Fibroblast of lung (primary cell): ENCODE data around the gene TDRD9. TPM values are rescaled to one million over a fixed set of nuclear protein-coding genes. Genes with fewer than 3 reads are reported as not detected.

Experiments
- DNase-seq, 2 donors: peaks; one replicate each; pipeline versions ENCODE4 v3.0.0 to v3.0.0-alpha.2; 2010; ENCODE audit warnings: low read depth in 2 of 2
- H2AFZ ChIP-seq: 2 replicates; pipeline ENCODE4 v1.5.1; 2012; ENCODE audit warnings: low read length, control low read depth, inconsistent platforms
- H3K27ac ChIP-seq: 2 replicates; pipeline ENCODE4 v1.5.1; 2011; ENCODE audit warnings: low read length, control low read depth; ENCODE audit not compliant: insufficient read depth
- H3K27me3 ChIP-seq: 2 replicates; pipeline ENCODE4 v1.5.1; 2011; ENCODE audit warnings: mild to moderate bottlenecking, low read length; ENCODE audit not compliant: control insufficient read depth, insufficient read depth
- H3K36me3 ChIP-seq: 2 replicates; pipeline ENCODE4 v1.5.1; 2011; ENCODE audit warnings: low read length; ENCODE audit not compliant: control insufficient read depth, insufficient read depth
- H3K4me1 ChIP-seq: 2 replicates; pipeline ENCODE4 v1.5.1; 2011; ENCODE audit warnings: low read length; ENCODE audit not compliant: control insufficient read depth, insufficient read depth; ENCODE audit errors: extremely low read depth
- H3K4me2 ChIP-seq: 2 replicates; pipeline ENCODE4 v1.5.1; 2011; ENCODE audit warnings: low read length, control low read depth; ENCODE audit not compliant: insufficient read depth; ENCODE audit errors: extremely low read depth
- H3K4me3 ChIP-seq, 4 experiments: fragments of 200-600 bp in 1 of 4; sonication (generic) in 1 of 4; replicated peaks in 1 of 4; 2 replicates each; pipeline ENCODE4 v1.5.1; 2011 to 2016; ENCODE audit warnings: low read length in 4 of 4, low read depth in 3 of 4, mild to moderate bottlenecking in 3 of 4, control low read depth in 2 of 4, inconsistent platforms in 1 of 4, mixed read lengths in 1 of 4; ENCODE audit not compliant: insufficient read depth in 1 of 4; ENCODE audit errors: control extremely low read depth in 1 of 4
- H3K79me2 ChIP-seq: 2 replicates; pipeline ENCODE4 v1.5.1; 2012; ENCODE audit warnings: mild to moderate bottlenecking, low read length, inconsistent platforms; ENCODE audit not compliant: control insufficient read depth, insufficient read depth
- H3K9ac ChIP-seq: 2 replicates; pipeline ENCODE4 v1.5.1; 2011; ENCODE audit warnings: mild to moderate bottlenecking, low read length, control low read depth; ENCODE audit not compliant: insufficient read depth
- H3K9me3 ChIP-seq: 2 replicates; pipeline ENCODE4 v1.5.1; 2012; ENCODE audit warnings: low read depth, low read length; ENCODE audit not compliant: control insufficient read depth, insufficient read depth
- H4K20me1 ChIP-seq: 2 replicates; pipeline ENCODE4 v1.5.1; 2011; ENCODE audit warnings: low read length; ENCODE audit not compliant: control insufficient read depth, insufficient read depth; ENCODE audit errors: extremely low read depth
- EZH2 ChIP-seq: IDR thresholded peaks from 2 replicates; pipeline ENCODE4 v1.5.1; 2012; ENCODE audit warnings: low read length, control low read depth, mild to moderate bottlenecking; ENCODE audit errors: missing control alignments
- polyA minus RNA-seq: library from RNA; depleted of rRNA, polyadenylated mRNA; stranded (reverse); fragments of >200 nt; gene quantifications from 2 replicates; pipeline ENCODE4 v1.2.3, GENCODE V29; 2011; ENCODE audit warnings: low replicate concordance
- polyA plus RNA-seq, 2 donors: library from polyadenylated mRNA; depleted of rRNA in 1 of 2; stranded (reverse) in 1 of 2; unstranded in 1 of 2; fragments of >200 nt; gene quantifications; 2 replicates each; pipeline ENCODE4 v1.2.1, GENCODE V29; 2011 to 2012; ENCODE audit warnings: missing spikeins in 1 of 2
- total RNA-seq: library from RNA; depleted of rRNA; stranded (reverse); fragments of >200 nt; gene quantifications from 2 replicates; pipeline ENCODE4 v1.2.1, GENCODE V29; 2014
- TF ChIP-seq, protein P1 (sequence below), 2 donors: IDR thresholded peaks in 1 of 2; conservative IDR thresholded peaks in 1 of 2; 1 replicate in 1 of 2; 2 replicates in 1 of 2; pipeline ENCODE4 v1.5.1; 2011 to 2012; ENCODE audit warnings: low read length in 2 of 2, control low read depth in 1 of 2, inconsistent platforms in 1 of 2, low read depth in 1 of 2, mild to moderate bottlenecking in 1 of 2

Gene TDRD9, protein sequence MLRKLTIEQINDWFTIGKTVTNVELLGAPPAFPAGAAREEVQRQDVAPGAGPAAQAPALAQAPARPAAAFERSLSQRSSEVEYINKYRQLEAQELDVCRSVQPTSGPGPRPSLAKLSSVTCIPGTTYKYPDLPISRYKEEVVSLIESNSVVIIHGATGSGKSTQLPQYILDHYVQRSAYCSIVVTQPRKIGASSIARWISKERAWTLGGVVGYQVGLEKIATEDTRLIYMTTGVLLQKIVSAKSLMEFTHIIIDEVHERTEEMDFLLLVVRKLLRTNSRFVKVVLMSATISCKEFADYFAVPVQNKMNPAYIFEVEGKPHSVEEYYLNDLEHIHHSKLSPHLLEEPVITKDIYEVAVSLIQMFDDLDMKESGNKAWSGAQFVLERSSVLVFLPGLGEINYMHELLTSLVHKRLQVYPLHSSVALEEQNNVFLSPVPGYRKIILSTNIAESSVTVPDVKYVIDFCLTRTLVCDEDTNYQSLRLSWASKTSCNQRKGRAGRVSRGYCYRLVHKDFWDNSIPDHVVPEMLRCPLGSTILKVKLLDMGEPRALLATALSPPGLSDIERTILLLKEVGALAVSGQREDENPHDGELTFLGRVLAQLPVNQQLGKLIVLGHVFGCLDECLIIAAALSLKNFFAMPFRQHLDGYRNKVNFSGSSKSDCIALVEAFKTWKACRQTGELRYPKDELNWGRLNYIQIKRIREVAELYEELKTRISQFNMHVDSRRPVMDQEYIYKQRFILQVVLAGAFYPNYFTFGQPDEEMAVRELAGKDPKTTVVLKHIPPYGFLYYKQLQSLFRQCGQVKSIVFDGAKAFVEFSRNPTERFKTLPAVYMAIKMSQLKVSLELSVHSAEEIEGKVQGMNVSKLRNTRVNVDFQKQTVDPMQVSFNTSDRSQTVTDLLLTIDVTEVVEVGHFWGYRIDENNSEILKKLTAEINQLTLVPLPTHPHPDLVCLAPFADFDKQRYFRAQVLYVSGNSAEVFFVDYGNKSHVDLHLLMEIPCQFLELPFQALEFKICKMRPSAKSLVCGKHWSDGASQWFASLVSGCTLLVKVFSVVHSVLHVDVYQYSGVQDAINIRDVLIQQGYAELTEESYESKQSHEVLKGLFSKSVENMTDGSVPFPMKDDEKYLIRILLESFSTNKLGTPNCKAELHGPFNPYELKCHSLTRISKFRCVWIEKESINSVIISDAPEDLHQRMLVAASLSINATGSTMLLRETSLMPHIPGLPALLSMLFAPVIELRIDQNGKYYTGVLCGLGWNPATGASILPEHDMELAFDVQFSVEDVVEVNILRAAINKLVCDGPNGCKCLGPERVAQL (N-terminal part only)
- total RNA-seq (0.50 and 1.0 TPM in 2 replicates), polyA plus RNA-seq (0.28 and 0.63 TPM in 2 replicates), polyA minus RNA-seq (not detected in 2 replicates)
- 0.03 and 0.41 TPM in 2 replicates for polyA plus RNA-seq (2012)

DNA sequence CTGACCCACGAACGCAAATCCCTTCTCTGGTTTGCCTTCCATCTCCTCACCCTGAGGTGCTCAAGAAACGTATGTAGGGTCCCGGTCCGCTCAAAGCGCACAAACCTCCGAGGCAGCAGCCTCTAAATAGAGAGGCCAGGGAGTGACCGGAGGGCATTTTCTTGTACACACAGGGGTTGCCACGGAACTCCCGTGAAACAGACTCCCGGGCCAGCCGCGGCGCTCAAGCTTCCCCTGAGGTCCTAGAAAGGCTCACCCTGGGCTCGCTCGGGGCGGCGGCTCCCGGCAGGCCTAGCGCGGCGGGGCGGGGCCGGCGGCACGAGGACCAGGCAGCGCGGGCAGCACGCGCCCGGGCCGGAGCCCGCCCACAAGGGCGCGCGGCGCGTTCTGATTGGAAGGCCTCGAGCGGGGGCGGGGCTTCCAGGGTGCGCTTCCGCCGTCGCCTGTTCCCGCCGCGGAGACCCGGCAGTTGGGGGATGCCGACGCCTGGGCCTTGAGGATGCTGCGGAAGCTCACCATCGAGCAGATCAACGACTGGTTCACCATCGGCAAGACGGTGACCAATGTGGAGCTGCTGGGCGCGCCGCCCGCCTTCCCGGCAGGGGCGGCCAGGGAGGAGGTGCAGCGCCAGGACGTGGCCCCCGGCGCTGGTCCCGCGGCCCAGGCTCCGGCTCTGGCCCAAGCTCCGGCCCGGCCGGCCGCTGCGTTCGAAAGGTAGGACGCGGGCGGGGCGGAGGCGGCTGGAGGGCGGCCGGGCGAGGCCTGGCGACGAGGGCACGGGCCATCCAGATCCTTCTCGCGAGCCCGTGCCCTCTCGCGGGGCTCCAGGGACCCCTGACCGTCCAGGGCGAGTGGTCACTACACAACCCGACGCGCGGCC lies at the start of gene TDRD9:
TSS of gene TDRD9 (plus strand) at position 446 of the 880 bp plus-strand sequence. CDS start at position 500, 54 bp downstream.
- H3K9ac ChIP-seq: no peak within 1 kb of the TSS
- H3K4me3 ChIP-seq: no peak within 1 kb of the TSS
- no peaks in the 10 kb centered on the region for H3K79me2 ChIP-seq
- H3K9me3 ChIP-seq: no peaks in the 10 kb centered on the region
- no peaks in the 10 kb centered on the region for H3K4me1 ChIP-seq
- H3K27me3 ChIP-seq: no peaks in the 10 kb centered on the region
- no peak within 1 kb of the TSS for H2AFZ ChIP-seq
- DNase-seq: no peak
- no peaks in the 10 kb centered on the region for H3K36me3 ChIP-seq
- no peaks in the 10 kb centered on the region for H4K20me1 ChIP-seq
- TF ChIP-seq, protein P1, sequence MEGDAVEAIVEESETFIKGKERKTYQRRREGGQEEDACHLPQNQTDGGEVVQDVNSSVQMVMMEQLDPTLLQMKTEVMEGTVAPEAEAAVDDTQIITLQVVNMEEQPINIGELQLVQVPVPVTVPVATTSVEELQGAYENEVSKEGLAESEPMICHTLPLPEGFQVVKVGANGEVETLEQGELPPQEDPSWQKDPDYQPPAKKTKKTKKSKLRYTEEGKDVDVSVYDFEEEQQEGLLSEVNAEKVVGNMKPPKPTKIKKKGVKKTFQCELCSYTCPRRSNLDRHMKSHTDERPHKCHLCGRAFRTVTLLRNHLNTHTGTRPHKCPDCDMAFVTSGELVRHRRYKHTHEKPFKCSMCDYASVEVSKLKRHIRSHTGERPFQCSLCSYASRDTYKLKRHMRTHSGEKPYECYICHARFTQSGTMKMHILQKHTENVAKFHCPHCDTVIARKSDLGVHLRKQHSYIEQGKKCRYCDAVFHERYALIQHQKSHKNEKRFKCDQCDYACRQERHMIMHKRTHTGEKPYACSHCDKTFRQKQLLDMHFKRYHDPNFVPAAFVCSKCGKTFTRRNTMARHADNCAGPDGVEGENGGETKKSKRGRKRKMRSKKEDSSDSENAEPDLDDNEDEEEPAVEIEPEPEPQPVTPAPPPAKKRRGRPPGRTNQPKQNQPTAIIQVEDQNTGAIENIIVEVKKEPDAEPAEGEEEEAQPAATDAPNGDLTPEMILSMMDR (conservative IDR thresholded peaks at IDR 0.05 in 1 of 2, IDR thresholded peaks at IDR 0.05 in 1 of 2; ENCODE audit: low read depth in 1 of 2, low read length in 2 of 2): no peak
- TF ChIP-seq EZH2: no peak
- no peak within 1 kb of the TSS for H3K4me2 ChIP-seq
- no peak within 1 kb of the TSS for H3K27ac ChIP-seq

DNA sequence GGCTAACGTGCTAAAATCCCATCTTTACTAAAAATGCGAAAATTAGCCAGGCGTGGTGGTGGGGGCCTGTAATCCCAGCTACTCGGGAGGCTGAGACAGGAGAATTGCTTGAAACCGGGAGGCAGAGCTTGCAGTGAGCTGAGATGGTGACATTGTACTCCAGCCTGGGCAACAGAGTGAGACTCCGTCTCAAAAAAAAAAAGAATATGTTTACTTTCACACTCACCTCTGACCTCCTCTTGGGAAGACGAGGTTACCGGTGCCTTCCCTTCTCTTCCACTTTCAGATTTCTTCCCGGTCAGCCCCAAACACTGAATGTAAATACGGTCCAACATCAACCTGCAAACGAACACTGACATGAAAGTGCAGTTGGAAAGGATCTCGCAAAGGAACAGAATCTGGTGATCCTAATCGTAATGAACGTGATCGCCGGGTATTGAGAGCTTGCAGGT lies 49.1 kb upstream of the TDRD9 start:
- H3K36me3 ChIP-seq: no peaks in the 10 kb centered on the region
- H3K9ac ChIP-seq: no peak overlapping the region
- no peaks in the 10 kb centered on the region for H3K27me3 ChIP-seq
- H4K20me1 ChIP-seq: no peaks in the 10 kb centered on the region
- H3K79me2 ChIP-seq: no peaks in the 10 kb centered on the region
- H3K4me3 ChIP-seq: no peak overlapping the region
- no peaks in the 10 kb centered on the region for H3K9me3 ChIP-seq
- no peak for DNase-seq
- H2AFZ ChIP-seq: no peak overlapping the region
- no peak for TF ChIP-seq EZH2
- TF ChIP-seq, protein P1 (conservative IDR thresholded peaks at IDR 0.05 in 1 of 2, IDR thresholded peaks at IDR 0.05 in 1 of 2; ENCODE audit: low read depth in 1 of 2, low read length in 2 of 2): no peak
- H3K27ac ChIP-seq: no peak overlapping the region
- H3K4me1 ChIP-seq: peaks cover 7% of the 10 kb centered on the region
- H3K4me2 ChIP-seq: no peak overlapping the region
